Panc1 (cell line): Measurements from ENCODE around the gene LRP1B. TPM values are rescaled to one million over a fixed set of nuclear protein-coding genes. Genes with fewer than 3 reads are reported as not detected.
A peak's percentile ranks its signal among the peaks of the same experiment; 100 is the strongest.

Source experiments
- ATAC-seq: fragments of 200-7000 bp; cut with Tn5 transposase; 2 replicates; pipeline ENCODE4 v1.9.1; 2020; ENCODE audit warnings: mild to moderate bottlenecking, moderate library complexity
- BruUV-seq: library from RNA; stranded (reverse); fragments of 400-500 nt; replicated peaks from 2 replicates; lab custom pipeline; 2021; lab: Mats Ljungman, UMichigan
- CTCF ChIA-PET: fragments of 300-600 bp; sonication (Branson Sonifier 250); formaldehyde crosslinking; loops from one replicate; lab custom pipeline; 2022; ENCODE audit warnings: antibody characterized with exemption; lab: Charles Lee
- POLR2A ChIA-PET: fragments of 300-600 bp; sonication (Branson Sonifier 250); formaldehyde crosslinking; loops from one replicate; lab custom pipeline; 2022; ENCODE audit warnings: antibody characterized with exemption; lab: Charles Lee
- DNase-seq: peaks from one replicate; pipeline ENCODE4 v3.0.0-alpha.2; 2010; ENCODE audit warnings: low read depth, low spot score
- H3K27ac ChIP-seq: 2 replicates; pipeline ENCODE4 v1.5.1; 2011; ENCODE audit warnings: mild to moderate bottlenecking, low read length, inconsistent platforms
- H3K27me3 ChIP-seq: fragments of 200-500 bp; sonication (Bioruptor generic); 2 replicates; pipeline ENCODE4 v1.6.0; 2014; ENCODE audit warnings: low read length, inconsistent platforms; ENCODE audit not compliant: control insufficient read depth, insufficient read depth
- H3K36me3 ChIP-seq: fragments of 200-500 bp; sonication (Bioruptor generic); 2 replicates; pipeline ENCODE4 v1.5.1; 2014; ENCODE audit warnings: inconsistent platforms, mild to moderate bottlenecking, low read length, moderate library complexity; ENCODE audit not compliant: control insufficient read depth, insufficient read depth
- H3K4me1 ChIP-seq: 2 replicates; pipeline ENCODE4 v1.5.1; 2011; ENCODE audit warnings: inconsistent platforms, mild to moderate bottlenecking, low read length, moderate library complexity; ENCODE audit not compliant: control insufficient read depth, insufficient read depth
- H3K4me3 ChIP-seq, 2 experiments: 2 replicates each; pipeline ENCODE4 v1.5.1; 2011 to 2012; ENCODE audit warnings: low read depth in 2 of 2, low read length in 2 of 2, mild to moderate bottlenecking in 2 of 2, inconsistent platforms in 1 of 2, moderate library complexity in 1 of 2
- H3K9me3 ChIP-seq: fragments of 200-500 bp; sonication (Bioruptor generic); 2 replicates; pipeline ENCODE4 v1.5.1; 2014; ENCODE audit warnings: low read depth, mild to moderate bottlenecking, inconsistent platforms, low read length, moderate library complexity; ENCODE audit not compliant: control insufficient read depth, insufficient read depth
- POLR2AphosphoS5 ChIP-seq: IDR thresholded peaks from 2 replicates; pipeline ENCODE4 v1.6.1; 2012; ENCODE audit warnings: mild to moderate bottlenecking, low read depth, low read length, moderate library complexity
- REST ChIP-seq, 2 experiments: IDR thresholded peaks; 2 replicates each; pipeline ENCODE4 v1.6.1; 2011 to 2012; ENCODE audit warnings: low read depth in 2 of 2, control low read depth in 1 of 2, low read length in 1 of 2, mild to moderate bottlenecking in 1 of 2, moderate library complexity in 1 of 2; ENCODE audit not compliant: insufficient read depth in 1 of 2
- SIN3A ChIP-seq: IDR thresholded peaks from 2 replicates; pipeline ENCODE4 v1.6.1; 2012; ENCODE audit warnings: low read depth, mild to moderate bottlenecking, low read length, moderate library complexity, borderline replicate concordance; ENCODE audit not compliant: insufficient read depth
- TCF7L2 ChIP-seq: IDR thresholded peaks from 2 replicates; pipeline ENCODE4 v1.6.1; 2011; ENCODE audit warnings: mild to moderate bottlenecking, low read depth, low read length, inconsistent platforms
- in situ Hi-C: cut with HindIII; loops from 2 replicates; pipeline ENCODE4 v1.10.0; 2016; ENCODE audit warnings: low sequenced_read_pairs, low pct_unique_long_range_greater_than_20kb
- intact Hi-C: fragments of 100-400 bp; cut with micrococcal nuclease; formaldehyde crosslinking; loops from one replicate; pipeline ENCODE4 v1.10.0; 2022; ENCODE audit not compliant: unreplicated experiment
- total RNA-seq: library from RNA; stranded (reverse); gene quantifications from one replicate; pipeline ENCODE4 v1.2.1, GENCODE V29; 2021; ENCODE audit not compliant: unreplicated experiment
- TF ChIP-seq, protein P1 (sequence below): fragments of 450-650 bp; IDR thresholded peaks from 2 replicates; pipeline ENCODE4 v1.5.1; 2017; ENCODE audit warnings: mild to moderate bottlenecking

Gene LRP1B
- total RNA-seq, 1 experiment from 2014 or later, result 0.54 TPM

DNA sequence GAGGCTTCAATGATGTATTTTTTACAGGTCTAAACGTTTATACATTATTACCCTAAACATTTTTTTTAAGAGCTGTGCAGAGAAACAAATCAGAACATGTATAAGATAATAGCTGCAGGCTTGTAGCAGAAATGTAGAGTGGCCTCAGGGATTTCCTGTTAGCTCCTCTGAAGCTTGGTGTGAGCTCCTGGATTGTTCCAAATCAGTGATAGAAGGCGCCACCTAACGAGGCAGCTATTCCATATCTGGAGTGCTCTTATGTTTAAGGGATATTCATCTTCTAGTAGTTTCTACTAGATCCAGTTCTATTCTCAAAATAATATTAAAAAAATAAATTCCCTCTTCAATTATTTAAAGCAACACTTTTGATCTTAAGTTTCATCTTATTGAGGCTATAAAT is 93.1 kb downstream of the LRP1B start:
- Histone ChIP-seq H3K9me3 (no peaks in the 10 kb centered on the region), H3K4me3 (no peak overlapping the region), H3K36me3 (no peaks in the 10 kb centered on the region), H3K27ac (no peak overlapping the region), H3K4me1 (no peaks in the 10 kb centered on the region), H3K27me3 (no peaks in the 10 kb centered on the region)
- no TSS peak for BruUV-seq
- DNase-seq (no peak), ATAC-seq (no peak)
- in situ Hi-C loops, result no loop called here
- POLR2A ChIA-PET, result no interaction called here
- intact Hi-C loops, result no loop called here
- CTCF ChIA-PET, result no interaction called here
- no peak for TF ChIP-seq POLR2AphosphoS5
- TF ChIP-seq, protein P1, sequence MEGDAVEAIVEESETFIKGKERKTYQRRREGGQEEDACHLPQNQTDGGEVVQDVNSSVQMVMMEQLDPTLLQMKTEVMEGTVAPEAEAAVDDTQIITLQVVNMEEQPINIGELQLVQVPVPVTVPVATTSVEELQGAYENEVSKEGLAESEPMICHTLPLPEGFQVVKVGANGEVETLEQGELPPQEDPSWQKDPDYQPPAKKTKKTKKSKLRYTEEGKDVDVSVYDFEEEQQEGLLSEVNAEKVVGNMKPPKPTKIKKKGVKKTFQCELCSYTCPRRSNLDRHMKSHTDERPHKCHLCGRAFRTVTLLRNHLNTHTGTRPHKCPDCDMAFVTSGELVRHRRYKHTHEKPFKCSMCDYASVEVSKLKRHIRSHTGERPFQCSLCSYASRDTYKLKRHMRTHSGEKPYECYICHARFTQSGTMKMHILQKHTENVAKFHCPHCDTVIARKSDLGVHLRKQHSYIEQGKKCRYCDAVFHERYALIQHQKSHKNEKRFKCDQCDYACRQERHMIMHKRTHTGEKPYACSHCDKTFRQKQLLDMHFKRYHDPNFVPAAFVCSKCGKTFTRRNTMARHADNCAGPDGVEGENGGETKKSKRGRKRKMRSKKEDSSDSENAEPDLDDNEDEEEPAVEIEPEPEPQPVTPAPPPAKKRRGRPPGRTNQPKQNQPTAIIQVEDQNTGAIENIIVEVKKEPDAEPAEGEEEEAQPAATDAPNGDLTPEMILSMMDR, result peak; percentile 12; the same call in 1 of the 2 replicates

GRCh38 chr2:142037066-142037465 is 93.8 kb downstream of the LRP1B start:
- CTCF ChIA-PET, result no interaction called here
- intact Hi-C loops (no loop called here), in situ Hi-C loops (no loop called here)
- no TSS peak for BruUV-seq
- Histone ChIP-seq H3K4me1 (no peaks in the 10 kb centered on the region), H3K9me3 (no peaks in the 10 kb centered on the region), H3K27ac (no peak overlapping the region), H3K4me3 (no peak overlapping the region), H3K36me3 (no peaks in the 10 kb centered on the region), H3K27me3 (no peaks in the 10 kb centered on the region)
- POLR2A ChIA-PET, result no interaction called here
- DNase-seq (no peak), ATAC-seq (no peak)
- TF ChIP-seq, protein P1, result no peak
- no peak for TF ChIP-seq REST (IDR thresholded peaks at IDR 0.05; ENCODE audit: insufficient read depth in 1 of 2, low read depth in 2 of 2, low read length in 1 of 2)
- TF ChIP-seq TCF7L2, result no peak
- TF ChIP-seq POLR2AphosphoS5, result no peak
- no peak for TF ChIP-seq SIN3A
